Measurements from ENCODE around the gene DOCK1. TPM values are rescaled to one million over a fixed set of nuclear protein-coding genes. Genes with fewer than 3 reads are reported as not detected.
"Not testable (repeated sequence)": the region's sequence is repeated elsewhere in the genome, so short reads cannot be mapped to it uniquely, and the experiment has no call there.

Gene DOCK1
- total RNA-seq, 2 experiments from 2014 or later: 0.13 TPM; not detected in 1

- H3K27ac Mint-ChIP-seq; H3K4me3 Mint-ChIP-seq; DNase-seq; H3K27me3 Mint-ChIP-seq; POLR2A ChIA-PET; H3K4me1 Mint-ChIP-seq; H3K36me3 Mint-ChIP-seq (ENCODE audit: low read depth); CTCF ChIA-PET: not testable (repeated sequence)
- H3K9me3 Mint-ChIP-seq: peaks cover 16% of the 10 kb centered on the region
These were observed 14.4 kb upstream of the DOCK1 start for GRCh38 chr10:126890797-126891196.

GRCh38 chr10:126892226-126893175 lies 12.7 kb upstream of the DOCK1 start:
- Mint-ChIP-seq H3K4me1 (no peaks in the 10 kb centered on the region), H3K9me3 (peaks cover 19% of the 10 kb centered on the region), H3K4me3 (no peak overlapping the region), H3K27ac (no peak overlapping the region), H3K36me3 (ENCODE audit: low read depth) (no peaks in the 10 kb centered on the region), H3K27me3 (no peaks in the 10 kb centered on the region)
- CTCF ChIA-PET: no interaction called here
- DNase-seq: no peak
- POLR2A ChIA-PET: no interaction called here

- H3K27me3 Mint-ChIP-seq: no peaks in the 10 kb centered on the region
- no peak for DNase-seq
- no peak overlapping the region for H3K27ac Mint-ChIP-seq
- POLR2A ChIA-PET: no interaction called here
- no peaks in the 10 kb centered on the region for H3K4me1 Mint-ChIP-seq
- H3K9me3 Mint-ChIP-seq: peaks cover 24% of the 10 kb centered on the region
- H3K36me3 Mint-ChIP-seq (ENCODE audit: low read depth): no peaks in the 10 kb centered on the region
- no peak overlapping the region for H3K4me3 Mint-ChIP-seq
- CTCF ChIA-PET: no interaction called here
These were observed 12.0 kb upstream of the DOCK1 start for GRCh38 chr10:126893206-126893605.

GRCh38 chr10:126893841-126894240 lies 11.4 kb upstream of the DOCK1 start:
- Mint-ChIP-seq H3K36me3 (ENCODE audit: low read depth) (no peaks in the 10 kb centered on the region), H3K4me1 (no peaks in the 10 kb centered on the region), H3K9me3 (peaks cover 24% of the 10 kb centered on the region), H3K4me3 (no peak overlapping the region), H3K27me3 (no peaks in the 10 kb centered on the region), H3K27ac (no peak overlapping the region)
- ChIA-PET CTCF (no interaction called here), POLR2A (no interaction called here)
- no peak for DNase-seq

- H3K27ac Mint-ChIP-seq: no peak overlapping the region
- no peak for DNase-seq
- POLR2A ChIA-PET: no interaction called here
- peaks cover 26% of the 10 kb centered on the region for H3K9me3 Mint-ChIP-seq
- no peaks in the 10 kb centered on the region for H3K27me3 Mint-ChIP-seq
- no peaks in the 10 kb centered on the region for H3K36me3 Mint-ChIP-seq (ENCODE audit: low read depth)
- CTCF ChIA-PET: no interaction called here
- no peak overlapping the region for H3K4me3 Mint-ChIP-seq
- H3K4me1 Mint-ChIP-seq: no peaks in the 10 kb centered on the region
These were observed 9.9 kb upstream of the DOCK1 start for GRCh38 chr10:126895214-126895781.

GRCh38 chr10:126898460-126898859 lies 6.8 kb upstream of the DOCK1 start:
- ChIA-PET CTCF (no interaction called here), POLR2A (no interaction called here)
- Mint-ChIP-seq H3K27ac (no peak overlapping the region), H3K27me3 (peaks cover 1% of the 10 kb centered on the region), H3K9me3 (peaks cover 16% of the 10 kb centered on the region), H3K4me1 (no peaks in the 10 kb centered on the region), H3K36me3 (ENCODE audit: low read depth) (no peaks in the 10 kb centered on the region), H3K4me3 (no peak overlapping the region)
- no peak for DNase-seq

GRCh38 chr10:126899529-126899928 lies 5.7 kb upstream of the DOCK1 start:
- peaks cover 13% of the 10 kb centered on the region for H3K9me3 Mint-ChIP-seq
- DNase-seq; H3K27me3 Mint-ChIP-seq; H3K27ac Mint-ChIP-seq; POLR2A ChIA-PET; CTCF ChIA-PET; H3K4me1 Mint-ChIP-seq; H3K4me3 Mint-ChIP-seq; H3K36me3 Mint-ChIP-seq (ENCODE audit: low read depth): not testable (repeated sequence)

- no peak overlapping the region for H3K4me3 Mint-ChIP-seq
These were observed 3.1 kb upstream of the DOCK1 start for GRCh38 chr10:126902157-126902556.

GRCh38 chr10:126903656-126904360 lies 1.4 kb upstream of the DOCK1 start:
- H3K4me1 Mint-ChIP-seq: no peaks in the 10 kb centered on the region
- no peak overlapping the region for H3K27ac Mint-ChIP-seq
- H3K36me3 Mint-ChIP-seq (ENCODE audit: low read depth): no peaks in the 10 kb centered on the region
- peaks cover 3% of the 10 kb centered on the region for H3K9me3 Mint-ChIP-seq
- H3K4me3 Mint-ChIP-seq: no peak overlapping the region
- peaks cover 18% of the 10 kb centered on the region for H3K27me3 Mint-ChIP-seq
- CTCF ChIA-PET: no interaction called here
- no peak for DNase-seq
- POLR2A ChIA-PET: no interaction called here

More at GRCh38 chr10:126902157-126902556, 3.1 kb upstream of the DOCK1 start:
- Mint-ChIP-seq H3K4me1 (no peaks in the 10 kb centered on the region), H3K36me3 (ENCODE audit: low read depth) (no peaks in the 10 kb centered on the region), H3K27ac (no peak overlapping the region), H3K9me3 (peaks cover 9% of the 10 kb centered on the region), H3K27me3 (peaks cover 18% of the 10 kb centered on the region)
- DNase-seq: no peak
- ChIA-PET POLR2A (no interaction called here), CTCF (no interaction called here)

GRCh38 chr10:126904516-126904817 lies 761 bp upstream of the DOCK1 start:
- ChIA-PET CTCF (no interaction called here), POLR2A (no interaction called here)
- Mint-ChIP-seq H3K36me3 (ENCODE audit: low read depth) (no peaks in the 10 kb centered on the region), H3K4me1 (no peaks in the 10 kb centered on the region), H3K9me3 (peaks cover 3% of the 10 kb centered on the region), H3K27me3 (peaks cover 18% of the 10 kb centered on the region), H3K4me3 (no peak overlapping the region), H3K27ac (no peak overlapping the region)
- no peak for DNase-seq

GRCh38 chr10:126905776-126906703 lies 812 bp downstream of the DOCK1 start:
- Mint-ChIP-seq H3K9me3 (peaks cover 6% of the 10 kb centered on the region), H3K27me3 (peaks cover 18% of the 10 kb centered on the region), H3K36me3 (ENCODE audit: low read depth) (no peaks in the 10 kb centered on the region), H3K4me3 (no peak overlapping the region), H3K27ac (no peak overlapping the region), H3K4me1 (no peaks in the 10 kb centered on the region)
- no peak for DNase-seq
- ChIA-PET POLR2A (no interaction called here), CTCF (no interaction called here)

- H3K4me3 Mint-ChIP-seq: no peak overlapping the region
- no peaks in the 10 kb centered on the region for H3K36me3 Mint-ChIP-seq (ENCODE audit: low read depth)
- no peak overlapping the region for H3K27ac Mint-ChIP-seq
- DNase-seq: no peak
- POLR2A ChIA-PET: no interaction called here
- CTCF ChIA-PET: no interaction called here
- H3K4me1 Mint-ChIP-seq: no peaks in the 10 kb centered on the region
- H3K9me3 Mint-ChIP-seq: peaks cover 8% of the 10 kb centered on the region
- peaks cover 18% of the 10 kb centered on the region for H3K27me3 Mint-ChIP-seq
These were observed 1.6 kb downstream of the DOCK1 start for GRCh38 chr10:126906704-126907422.
